ENCODE data around the gene FTMT.

FTMT gene

DNA sequence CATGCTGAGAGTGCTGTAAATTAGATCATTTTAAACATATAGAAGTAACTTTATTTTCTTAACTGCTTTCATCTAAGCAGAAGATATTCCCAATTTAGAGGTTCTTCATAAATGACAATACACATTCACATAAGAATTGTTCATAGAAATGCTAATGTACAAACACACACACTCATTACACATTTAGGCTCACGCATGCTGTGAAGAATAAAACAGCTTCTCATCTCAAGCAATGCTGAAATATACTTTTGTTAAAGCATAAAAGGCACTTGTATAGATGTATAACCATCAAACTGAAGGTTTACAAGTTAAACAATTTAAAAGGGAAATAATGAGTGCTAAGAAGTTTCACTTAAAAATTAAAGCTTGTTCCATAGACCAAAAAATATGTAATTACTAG is 18.1 kb upstream of the FTMT start (continued):
- TF ChIP-seq PATZ1 (CRISPR knock-in tag; IDR thresholded peaks at IDR 0.05; ENCODE audit: borderline replicate concordance), result no peak
- TF ChIP-seq TOX (CRISPR knock-in tag; IDR thresholded peaks at IDR 0.05; ENCODE audit: borderline replicate concordance), result no peak
- TF ChIP-seq, protein P1, sequence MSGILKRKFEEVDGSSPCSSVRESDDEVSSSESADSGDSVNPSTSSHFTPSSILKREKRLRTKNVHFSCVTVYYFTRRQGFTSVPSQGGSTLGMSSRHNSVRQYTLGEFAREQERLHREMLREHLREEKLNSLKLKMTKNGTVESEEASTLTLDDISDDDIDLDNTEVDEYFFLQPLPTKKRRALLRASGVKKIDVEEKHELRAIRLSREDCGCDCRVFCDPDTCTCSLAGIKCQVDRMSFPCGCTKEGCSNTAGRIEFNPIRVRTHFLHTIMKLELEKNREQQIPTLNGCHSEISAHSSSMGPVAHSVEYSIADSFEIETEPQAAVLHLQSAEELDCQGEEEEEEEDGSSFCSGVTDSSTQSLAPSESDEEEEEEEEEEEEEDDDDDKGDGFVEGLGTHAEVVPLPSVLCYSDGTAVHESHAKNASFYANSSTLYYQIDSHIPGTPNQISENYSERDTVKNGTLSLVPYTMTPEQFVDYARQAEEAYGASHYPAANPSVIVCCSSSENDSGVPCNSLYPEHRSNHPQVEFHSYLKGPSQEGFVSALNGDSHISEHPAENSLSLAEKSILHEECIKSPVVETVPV (CRISPR knock-in tag; IDR thresholded peaks at IDR 0.05), result no peak
- no peak for TF ChIP-seq ZC3H10 (CRISPR knock-in tag; IDR thresholded peaks at IDR 0.05)
- no peak for TF ChIP-seq BACH2 (CRISPR knock-in tag; IDR thresholded peaks at IDR 0.05; ENCODE audit: borderline replicate concordance)

GRCh38 chr5:121834021-121834420 is 17.7 kb upstream of the FTMT start:
- no peak for TF ChIP-seq SNAI2 (CRISPR knock-in tag; IDR thresholded peaks at IDR 0.05)
- no peak for TF ChIP-seq ZFP30 (CRISPR knock-in tag; IDR thresholded peaks at IDR 0.05)
- no peak for TF ChIP-seq ZNF70 (CRISPR knock-in tag; IDR thresholded peaks at IDR 0.05)
- no peak for TF ChIP-seq TSHZ2 (CRISPR knock-in tag; IDR thresholded peaks at IDR 0.05)
- no peak for TF ChIP-seq BACH2 (CRISPR knock-in tag; IDR thresholded peaks at IDR 0.05; ENCODE audit: borderline replicate concordance)
- no peak for TF ChIP-seq CSDC2 (CRISPR knock-in tag; IDR thresholded peaks at IDR 0.05)
- TF ChIP-seq CREB5 (CRISPR knock-in tag; IDR thresholded peaks at IDR 0.05; ENCODE audit: low read depth), result no peak
- no peak for TF ChIP-seq ZFP3 (CRISPR knock-in tag; IDR thresholded peaks at IDR 0.05)
- no peak for TF ChIP-seq PATZ1 (CRISPR knock-in tag; IDR thresholded peaks at IDR 0.05; ENCODE audit: borderline replicate concordance)
- no peak for TF ChIP-seq GLIS3 (CRISPR knock-in tag; IDR thresholded peaks at IDR 0.05)
- TF ChIP-seq ARNTL (CRISPR knock-in tag; IDR thresholded peaks at IDR 0.05; ENCODE audit: borderline replicate concordance, low read depth), result no peak
- no peak for TF ChIP-seq POU6F1 (CRISPR knock-in tag; IDR thresholded peaks at IDR 0.05; ENCODE audit: borderline replicate concordance, low read depth)
- TF ChIP-seq, protein P1 (CRISPR knock-in tag; IDR thresholded peaks at IDR 0.05), result no peak
- TF ChIP-seq TOX (CRISPR knock-in tag; IDR thresholded peaks at IDR 0.05; ENCODE audit: borderline replicate concordance), result no peak
- TF ChIP-seq ZC3H10 (CRISPR knock-in tag; IDR thresholded peaks at IDR 0.05), result no peak
- no peak for TF ChIP-seq RARB (CRISPR knock-in tag; IDR thresholded peaks at IDR 0.05)
- no peak for TF ChIP-seq ZNF565 (CRISPR knock-in tag; conservative IDR thresholded peaks at IDR 0.05; ENCODE audit: low read depth)
- TF ChIP-seq ISL1 (CRISPR knock-in tag; IDR thresholded peaks at IDR 0.05), result no peak
- TF ChIP-seq PPARA (CRISPR knock-in tag; IDR thresholded peaks at IDR 0.05; ENCODE audit: borderline replicate concordance), result no peak
- no peak for ATAC-seq
